HG02943 (cell line): ENCODE data around the gene VWDE.

Experiments
- ATAC-seq: cut with Tn5 transposase; IDR thresholded peaks from one replicate; pipeline ENCODE4 v1.9.1; 2021; ENCODE audit warnings: mild to moderate bottlenecking, low read depth, moderate library complexity; ENCODE audit not compliant: unreplicated experiment

VWDE gene

GRCh38 chr7:12294701-12295100 is 109.0 kb downstream of the VWDE start:
- no peak for ATAC-seq

- no peak for ATAC-seq
These were observed 111.8 kb downstream of the VWDE start for GRCh38 chr7:12291870-12292269.

- ATAC-seq = no peak
These were observed 112.9 kb downstream of the VWDE start for GRCh38 chr7:12290761-12291160.

- ATAC-seq = no peak
These were observed 113.7 kb downstream of the VWDE start for GRCh38 chr7:12289996-12290395.

- no peak for ATAC-seq
These were observed 115.8 kb downstream of the VWDE start for GRCh38 chr7:12287901-12288300.

- ATAC-seq = no peak
These were observed 122.6 kb downstream of the VWDE start for GRCh38 chr7:12281038-12281437.
